Measurements from ENCODE around the gene CIRBP. TPM values are rescaled to one million over a fixed set of nuclear protein-coding genes. Genes with fewer than 3 reads are reported as not detected.

CIRBP gene
- total and polyA plus RNA-seq, 9 of the 15 experiments (the other 6 are each of a cell fraction or from before 2014, with no cell fraction given): 20.5 to 327 (median 176) TPM

DNA sequence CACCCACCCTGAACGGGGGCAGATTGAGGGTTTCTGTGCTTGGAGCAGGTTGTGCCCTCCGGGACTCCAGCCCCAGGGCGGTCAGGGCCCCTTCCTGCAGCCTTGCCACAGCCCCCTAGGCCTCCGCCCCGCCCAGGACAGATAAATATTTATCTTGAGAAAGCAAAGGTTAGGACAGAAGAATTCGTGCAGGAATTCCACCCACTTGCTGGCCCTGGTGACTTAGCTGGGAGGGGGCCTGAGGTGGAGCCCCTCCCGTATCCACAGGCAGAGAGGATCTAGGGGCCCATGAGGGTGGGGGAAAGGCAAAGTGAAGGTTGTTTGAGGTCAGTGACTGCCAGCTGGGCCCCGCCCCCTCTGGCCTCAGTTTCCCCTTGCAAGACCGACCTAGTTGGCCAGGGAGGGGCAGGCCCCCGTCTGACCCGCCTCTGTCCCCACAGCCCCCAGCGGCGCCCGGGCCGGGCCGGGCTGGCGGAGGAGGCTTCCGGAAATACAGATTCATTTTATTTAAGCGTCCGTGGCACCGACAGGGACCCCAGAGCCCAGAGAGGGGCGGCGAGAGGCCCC is 15.5 kb upstream of the CIRBP start (continued):
- TF ChIP-seq, protein P1, sequence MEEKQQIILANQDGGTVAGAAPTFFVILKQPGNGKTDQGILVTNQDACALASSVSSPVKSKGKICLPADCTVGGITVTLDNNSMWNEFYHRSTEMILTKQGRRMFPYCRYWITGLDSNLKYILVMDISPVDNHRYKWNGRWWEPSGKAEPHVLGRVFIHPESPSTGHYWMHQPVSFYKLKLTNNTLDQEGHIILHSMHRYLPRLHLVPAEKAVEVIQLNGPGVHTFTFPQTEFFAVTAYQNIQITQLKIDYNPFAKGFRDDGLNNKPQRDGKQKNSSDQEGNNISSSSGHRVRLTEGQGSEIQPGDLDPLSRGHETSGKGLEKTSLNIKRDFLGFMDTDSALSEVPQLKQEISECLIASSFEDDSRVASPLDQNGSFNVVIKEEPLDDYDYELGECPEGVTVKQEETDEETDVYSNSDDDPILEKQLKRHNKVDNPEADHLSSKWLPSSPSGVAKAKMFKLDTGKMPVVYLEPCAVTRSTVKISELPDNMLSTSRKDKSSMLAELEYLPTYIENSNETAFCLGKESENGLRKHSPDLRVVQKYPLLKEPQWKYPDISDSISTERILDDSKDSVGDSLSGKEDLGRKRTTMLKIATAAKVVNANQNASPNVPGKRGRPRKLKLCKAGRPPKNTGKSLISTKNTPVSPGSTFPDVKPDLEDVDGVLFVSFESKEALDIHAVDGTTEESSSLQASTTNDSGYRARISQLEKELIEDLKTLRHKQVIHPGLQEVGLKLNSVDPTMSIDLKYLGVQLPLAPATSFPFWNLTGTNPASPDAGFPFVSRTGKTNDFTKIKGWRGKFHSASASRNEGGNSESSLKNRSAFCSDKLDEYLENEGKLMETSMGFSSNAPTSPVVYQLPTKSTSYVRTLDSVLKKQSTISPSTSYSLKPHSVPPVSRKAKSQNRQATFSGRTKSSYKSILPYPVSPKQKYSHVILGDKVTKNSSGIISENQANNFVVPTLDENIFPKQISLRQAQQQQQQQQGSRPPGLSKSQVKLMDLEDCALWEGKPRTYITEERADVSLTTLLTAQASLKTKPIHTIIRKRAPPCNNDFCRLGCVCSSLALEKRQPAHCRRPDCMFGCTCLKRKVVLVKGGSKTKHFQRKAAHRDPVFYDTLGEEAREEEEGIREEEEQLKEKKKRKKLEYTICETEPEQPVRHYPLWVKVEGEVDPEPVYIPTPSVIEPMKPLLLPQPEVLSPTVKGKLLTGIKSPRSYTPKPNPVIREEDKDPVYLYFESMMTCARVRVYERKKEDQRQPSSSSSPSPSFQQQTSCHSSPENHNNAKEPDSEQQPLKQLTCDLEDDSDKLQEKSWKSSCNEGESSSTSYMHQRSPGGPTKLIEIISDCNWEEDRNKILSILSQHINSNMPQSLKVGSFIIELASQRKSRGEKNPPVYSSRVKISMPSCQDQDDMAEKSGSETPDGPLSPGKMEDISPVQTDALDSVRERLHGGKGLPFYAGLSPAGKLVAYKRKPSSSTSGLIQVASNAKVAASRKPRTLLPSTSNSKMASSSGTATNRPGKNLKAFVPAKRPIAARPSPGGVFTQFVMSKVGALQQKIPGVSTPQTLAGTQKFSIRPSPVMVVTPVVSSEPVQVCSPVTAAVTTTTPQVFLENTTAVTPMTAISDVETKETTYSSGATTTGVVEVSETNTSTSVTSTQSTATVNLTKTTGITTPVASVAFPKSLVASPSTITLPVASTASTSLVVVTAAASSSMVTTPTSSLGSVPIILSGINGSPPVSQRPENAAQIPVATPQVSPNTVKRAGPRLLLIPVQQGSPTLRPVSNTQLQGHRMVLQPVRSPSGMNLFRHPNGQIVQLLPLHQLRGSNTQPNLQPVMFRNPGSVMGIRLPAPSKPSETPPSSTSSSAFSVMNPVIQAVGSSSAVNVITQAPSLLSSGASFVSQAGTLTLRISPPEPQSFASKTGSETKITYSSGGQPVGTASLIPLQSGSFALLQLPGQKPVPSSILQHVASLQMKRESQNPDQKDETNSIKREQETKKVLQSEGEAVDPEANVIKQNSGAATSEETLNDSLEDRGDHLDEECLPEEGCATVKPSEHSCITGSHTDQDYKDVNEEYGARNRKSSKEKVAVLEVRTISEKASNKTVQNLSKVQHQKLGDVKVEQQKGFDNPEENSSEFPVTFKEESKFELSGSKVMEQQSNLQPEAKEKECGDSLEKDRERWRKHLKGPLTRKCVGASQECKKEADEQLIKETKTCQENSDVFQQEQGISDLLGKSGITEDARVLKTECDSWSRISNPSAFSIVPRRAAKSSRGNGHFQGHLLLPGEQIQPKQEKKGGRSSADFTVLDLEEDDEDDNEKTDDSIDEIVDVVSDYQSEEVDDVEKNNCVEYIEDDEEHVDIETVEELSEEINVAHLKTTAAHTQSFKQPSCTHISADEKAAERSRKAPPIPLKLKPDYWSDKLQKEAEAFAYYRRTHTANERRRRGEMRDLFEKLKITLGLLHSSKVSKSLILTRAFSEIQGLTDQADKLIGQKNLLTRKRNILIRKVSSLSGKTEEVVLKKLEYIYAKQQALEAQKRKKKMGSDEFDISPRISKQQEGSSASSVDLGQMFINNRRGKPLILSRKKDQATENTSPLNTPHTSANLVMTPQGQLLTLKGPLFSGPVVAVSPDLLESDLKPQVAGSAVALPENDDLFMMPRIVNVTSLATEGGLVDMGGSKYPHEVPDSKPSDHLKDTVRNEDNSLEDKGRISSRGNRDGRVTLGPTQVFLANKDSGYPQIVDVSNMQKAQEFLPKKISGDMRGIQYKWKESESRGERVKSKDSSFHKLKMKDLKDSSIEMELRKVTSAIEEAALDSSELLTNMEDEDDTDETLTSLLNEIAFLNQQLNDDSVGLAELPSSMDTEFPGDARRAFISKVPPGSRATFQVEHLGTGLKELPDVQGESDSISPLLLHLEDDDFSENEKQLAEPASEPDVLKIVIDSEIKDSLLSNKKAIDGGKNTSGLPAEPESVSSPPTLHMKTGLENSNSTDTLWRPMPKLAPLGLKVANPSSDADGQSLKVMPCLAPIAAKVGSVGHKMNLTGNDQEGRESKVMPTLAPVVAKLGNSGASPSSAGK (IDR thresholded peaks at IDR 0.05): no peak
- TF ChIP-seq ZC3H4 (CRISPR knock-in tag; IDR thresholded peaks at IDR 0.05; ENCODE audit: borderline replicate concordance) (0 out of 2 replicates have a peak, but pooled peaks have one; percentile 37), BRD9 (IDR thresholded peaks at IDR 0.05; ENCODE audit: low read depth, partially characterized antibody) (no peak), TEAD1 (CRISPR knock-in tag; IDR thresholded peaks at IDR 0.05) (0 out of 4 replicates have a peak, but pooled peaks of 1 of the 2 experiments have one; percentile 19), HDAC1 (IDR thresholded peaks at IDR 0.05) (peak in 1 of 2 experiments; percentile 31; a peak in 1 of 4 replicates), NR1H2 (CRISPR knock-in tag; IDR thresholded peaks at IDR 0.05) (no peak), SRSF9 (IDR thresholded peaks at IDR 0.05; ENCODE audit: borderline replicate concordance, low read depth, low read length) (no peak), XRCC3 (IDR thresholded peaks at IDR 0.05) (no peak), GABPB2 (CRISPR knock-in tag; conservative IDR thresholded peaks at IDR 0.05) (no peak), FOSL1 (tag; conservative IDR thresholded peaks at IDR 0.05) (peak; percentile 80), PHF20 (IDR thresholded peaks at IDR 0.05; ENCODE audit: partially characterized antibody) (no peak), RBM22 (IDR thresholded peaks at IDR 0.05; ENCODE audit: low read depth, low read length, poor library complexity, severe bottlenecking) (no peak), ZBTB7A (IDR thresholded peaks at IDR 0.05; ENCODE audit: borderline replicate concordance, control insufficient read depth, low read depth, low read length) (peak; percentile 54; the same call in 1 of the 2 replicates), TCF7 (IDR thresholded peaks at IDR 0.05; ENCODE audit: borderline replicate concordance) (no peak), ZNF224 (CRISPR knock-in tag; IDR thresholded peaks at IDR 0.05) (no peak)
- TF ChIP-seq, protein P2, sequence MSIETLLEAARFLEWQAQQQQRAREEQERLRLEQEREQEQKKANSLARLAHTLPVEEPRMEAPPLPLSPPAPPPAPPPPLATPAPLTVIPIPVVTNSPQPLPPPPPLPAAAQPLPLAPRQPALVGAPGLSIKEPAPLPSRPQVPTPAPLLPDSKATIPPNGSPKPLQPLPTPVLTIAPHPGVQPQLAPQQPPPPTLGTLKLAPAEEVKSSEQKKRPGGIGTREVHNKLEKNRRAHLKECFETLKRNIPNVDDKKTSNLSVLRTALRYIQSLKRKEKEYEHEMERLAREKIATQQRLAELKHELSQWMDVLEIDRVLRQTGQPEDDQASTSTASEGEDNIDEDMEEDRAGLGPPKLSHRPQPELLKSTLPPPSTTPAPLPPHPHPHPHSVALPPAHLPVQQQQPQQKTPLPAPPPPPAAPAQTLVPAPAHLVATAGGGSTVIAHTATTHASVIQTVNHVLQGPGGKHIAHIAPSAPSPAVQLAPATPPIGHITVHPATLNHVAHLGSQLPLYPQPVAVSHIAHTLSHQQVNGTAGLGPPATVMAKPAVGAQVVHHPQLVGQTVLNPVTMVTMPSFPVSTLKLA (conservative IDR thresholded peaks at IDR 0.05): peak in 1 of 2 experiments; percentile 27; a peak in 1 of 4 replicates

All from K562 (cell line).